KMS-11 (cell line): ENCODE measurements around the gene TNFRSF12A.

Experiments used
- H2AFZ ChIP-seq: fragments of 200-600 bp; sonication (generic); 2 replicates; pipeline ENCODE4 v1.6.1; 2016; ENCODE audit warnings: antibody characterized with exemption, mixed run types, low read depth
- H3K27ac ChIP-seq: fragments of 200-600 bp; sonication (generic); 2 replicates; pipeline ENCODE4 v1.6.1; 2016; ENCODE audit warnings: mild to moderate bottlenecking, mixed run types
- H3K27me3 ChIP-seq: fragments of 200-600 bp; sonication (generic); 2 replicates; pipeline ENCODE4 v1.6.1; 2017; ENCODE audit warnings: mild to moderate bottlenecking, low read depth, mixed run types, moderate library complexity; ENCODE audit not compliant: insufficient read depth
- H3K36me3 ChIP-seq: fragments of 200-600 bp; sonication (generic); 2 replicates; pipeline ENCODE4 v1.6.1; 2017; ENCODE audit warnings: mild to moderate bottlenecking, mixed run types; ENCODE audit not compliant: insufficient read depth
- H3K4me1 ChIP-seq: fragments of 200-600 bp; sonication (generic); 2 replicates; pipeline ENCODE4 v1.6.1; 2016; ENCODE audit warnings: mild to moderate bottlenecking, low read depth, mixed run types; ENCODE audit not compliant: poor library complexity, severe bottlenecking
- H3K4me2 ChIP-seq: fragments of 200-600 bp; sonication (generic); 2 replicates; pipeline ENCODE4 v1.7.0; 2016; ENCODE audit warnings: mild to moderate bottlenecking, mixed run types
- H3K4me3 ChIP-seq: fragments of 200-600 bp; sonication (generic); IDR thresholded peaks from 2 replicates; pipeline ENCODE4 v1.6.1; 2017; ENCODE audit warnings: low read depth, low read length, mixed read lengths; ENCODE audit not compliant: insufficient read depth
- H3K79me2 ChIP-seq: fragments of 200-600 bp; sonication (generic); 2 replicates; pipeline ENCODE4 v1.6.1; 2016; ENCODE audit warnings: low read depth, mixed run types; ENCODE audit not compliant: insufficient read depth
- H3K9ac ChIP-seq: fragments of 200-600 bp; sonication (generic); 2 replicates; pipeline ENCODE4 v1.6.1; 2016; ENCODE audit warnings: mild to moderate bottlenecking, mixed run types
- H4K20me1 ChIP-seq: fragments of 200-600 bp; sonication (generic); 2 replicates; pipeline ENCODE4 v1.6.1; 2016; ENCODE audit warnings: mild to moderate bottlenecking, mixed run types; ENCODE audit not compliant: insufficient read depth
- TF ChIP-seq, protein P1 (sequence below): fragments of 200-600 bp; sonication (generic); conservative IDR thresholded peaks from 2 replicates; pipeline ENCODE4 v1.6.1; 2017; ENCODE audit warnings: low read depth, mild to moderate bottlenecking, antibody characterized with exemption, low read length, moderate library complexity, mixed read lengths

TNFRSF12A gene

DNA sequence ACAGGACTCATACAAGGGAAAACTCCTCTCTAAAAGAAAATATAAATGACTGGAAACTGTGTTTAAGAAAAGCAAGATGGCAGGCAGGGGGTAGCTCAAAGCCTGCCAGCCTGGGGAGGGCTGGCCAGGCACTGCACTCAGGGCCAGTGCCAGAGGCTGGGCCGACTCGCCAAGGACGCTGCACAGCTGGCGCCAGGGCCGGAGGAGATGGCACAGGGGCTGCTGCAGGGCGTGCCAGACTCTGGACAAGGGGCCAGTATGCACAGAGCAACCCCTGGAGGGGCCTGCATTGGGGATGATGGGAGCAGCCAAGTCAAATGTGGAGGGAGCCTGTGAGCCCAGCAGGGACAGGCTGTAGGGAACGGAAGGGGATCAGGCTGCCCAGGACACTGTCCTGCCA is 44.0 kb upstream of the TNFRSF12A start:
- Histone ChIP-seq H3K36me3 (no peaks in the 10 kb centered on the region), H3K9ac (no peak overlapping the region), H3K4me1 (peaks cover 17% of the 10 kb centered on the region), H3K27ac (no peak overlapping the region), H2AFZ (no peak overlapping the region), H3K4me2 (no peak overlapping the region), H3K27me3 (no peaks in the 10 kb centered on the region), H3K79me2 (peaks cover 35% of the 10 kb centered on the region; the same call in 1 of the 2 replicates), H3K4me3 (no peak overlapping the region), H4K20me1 (no peaks in the 10 kb centered on the region)
- TF ChIP-seq, protein P1, sequence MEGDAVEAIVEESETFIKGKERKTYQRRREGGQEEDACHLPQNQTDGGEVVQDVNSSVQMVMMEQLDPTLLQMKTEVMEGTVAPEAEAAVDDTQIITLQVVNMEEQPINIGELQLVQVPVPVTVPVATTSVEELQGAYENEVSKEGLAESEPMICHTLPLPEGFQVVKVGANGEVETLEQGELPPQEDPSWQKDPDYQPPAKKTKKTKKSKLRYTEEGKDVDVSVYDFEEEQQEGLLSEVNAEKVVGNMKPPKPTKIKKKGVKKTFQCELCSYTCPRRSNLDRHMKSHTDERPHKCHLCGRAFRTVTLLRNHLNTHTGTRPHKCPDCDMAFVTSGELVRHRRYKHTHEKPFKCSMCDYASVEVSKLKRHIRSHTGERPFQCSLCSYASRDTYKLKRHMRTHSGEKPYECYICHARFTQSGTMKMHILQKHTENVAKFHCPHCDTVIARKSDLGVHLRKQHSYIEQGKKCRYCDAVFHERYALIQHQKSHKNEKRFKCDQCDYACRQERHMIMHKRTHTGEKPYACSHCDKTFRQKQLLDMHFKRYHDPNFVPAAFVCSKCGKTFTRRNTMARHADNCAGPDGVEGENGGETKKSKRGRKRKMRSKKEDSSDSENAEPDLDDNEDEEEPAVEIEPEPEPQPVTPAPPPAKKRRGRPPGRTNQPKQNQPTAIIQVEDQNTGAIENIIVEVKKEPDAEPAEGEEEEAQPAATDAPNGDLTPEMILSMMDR: no peak

DNA sequence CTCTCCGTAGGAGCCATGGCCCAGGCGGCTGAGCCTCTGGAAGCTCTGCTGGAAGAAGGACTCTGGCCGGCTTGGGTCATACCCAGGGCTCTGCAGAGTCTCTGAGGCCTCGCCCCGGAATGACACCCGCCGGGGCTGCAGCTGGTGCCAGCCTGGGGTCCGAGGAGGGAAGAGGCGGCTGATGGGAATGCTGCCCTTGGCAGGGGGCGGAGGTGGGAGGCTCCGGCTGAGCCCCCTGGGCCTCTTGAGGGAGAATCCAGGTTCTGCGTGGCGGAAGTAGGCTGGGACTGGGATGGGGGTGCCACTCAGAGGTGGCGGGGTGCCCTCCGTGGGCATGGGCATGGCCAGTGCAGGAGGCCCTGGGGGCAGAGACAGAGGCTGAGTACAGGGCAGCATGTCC is 43.5 kb upstream of the TNFRSF12A start:
- H2AFZ ChIP-seq: no peak overlapping the region
- H3K4me3 ChIP-seq: no peak overlapping the region
- H3K9ac ChIP-seq: no peak overlapping the region
- peaks cover 32% of the 10 kb centered on the region; the same call in 1 of the 2 replicates for H3K79me2 ChIP-seq
- H3K36me3 ChIP-seq: no peaks in the 10 kb centered on the region
- no peaks in the 10 kb centered on the region for H4K20me1 ChIP-seq
- H3K27ac ChIP-seq: no peak overlapping the region
- H3K4me2 ChIP-seq: no peak overlapping the region
- H3K27me3 ChIP-seq: no peaks in the 10 kb centered on the region
- H3K4me1 ChIP-seq: peaks cover 17% of the 10 kb centered on the region
- TF ChIP-seq, protein P1: no peak

DNA sequence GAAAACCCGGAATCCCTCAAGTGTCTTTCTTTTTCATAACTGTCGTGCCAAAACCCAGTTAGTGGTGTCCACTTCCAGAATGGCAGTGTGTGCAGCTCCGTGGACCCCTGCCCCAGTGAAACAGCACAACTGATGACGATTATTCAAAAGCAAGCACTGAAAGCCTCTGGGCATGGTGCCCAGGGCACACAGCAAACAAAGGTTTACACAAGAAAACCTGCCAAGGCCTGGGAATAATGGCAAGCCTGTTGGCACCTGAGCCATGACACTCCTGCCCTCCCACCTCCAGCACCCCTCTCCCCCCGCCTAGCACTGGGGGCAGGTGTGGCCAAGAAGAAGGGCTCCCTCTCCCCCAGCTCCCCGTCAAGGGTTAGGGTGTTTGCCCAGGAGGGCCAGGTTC is 42.7 kb upstream of the TNFRSF12A start:
- Histone ChIP-seq H3K27me3 (no peaks in the 10 kb centered on the region), H3K4me3 (no peak overlapping the region), H3K4me1 (peaks cover 17% of the 10 kb centered on the region), H3K9ac (no peak overlapping the region), H4K20me1 (no peaks in the 10 kb centered on the region), H3K27ac (no peak overlapping the region), H3K36me3 (no peaks in the 10 kb centered on the region), H3K4me2 (no peak overlapping the region), H3K79me2 (peaks cover 32% of the 10 kb centered on the region; the same call in 1 of the 2 replicates), H2AFZ (no peak overlapping the region)
- TF ChIP-seq, protein P1: no peak

DNA sequence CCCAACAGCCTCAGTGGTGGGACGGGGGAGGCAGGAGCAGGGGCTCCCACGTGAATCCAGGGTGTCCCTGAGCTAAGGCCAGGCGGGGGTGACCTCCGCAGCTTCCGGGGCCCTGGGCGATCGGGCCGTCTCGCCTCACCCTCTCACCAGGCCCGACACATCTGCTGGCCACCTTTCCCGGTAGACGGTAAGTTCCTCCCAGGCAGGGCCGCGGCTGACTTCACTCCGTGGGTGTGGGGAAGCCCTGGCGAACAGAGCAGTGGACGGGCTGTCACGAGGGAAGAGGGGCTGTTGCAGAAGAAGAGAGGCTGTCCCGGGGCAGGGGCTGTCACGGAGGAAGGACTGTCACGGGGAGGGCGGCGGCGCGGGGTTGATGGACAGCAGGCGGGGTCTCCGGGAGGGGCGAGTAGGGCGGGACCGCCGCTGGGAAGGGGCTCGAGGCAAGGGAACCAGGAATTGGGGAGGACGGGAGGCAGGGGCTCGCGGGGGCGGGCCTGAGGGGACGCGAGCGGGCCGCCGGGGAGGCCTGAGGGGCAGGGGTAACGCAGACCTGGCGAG is 40.4 kb upstream of the TNFRSF12A start:
- Histone ChIP-seq H3K4me1 (peaks cover 36% of the 10 kb centered on the region), H3K4me3 (peak overlapping the region; percentile 16), H3K9ac (peak overlapping the region; percentile 87), H3K4me2 (peak overlapping the region; percentile 75), H2AFZ (peak overlapping the region; percentile 64), H3K36me3 (no peaks in the 10 kb centered on the region), H3K27me3 (peaks cover 11% of the 10 kb centered on the region), H4K20me1 (no peaks in the 10 kb centered on the region), H3K27ac (peak overlapping the region; percentile 38), H3K79me2 (peaks cover 32% of the 10 kb centered on the region; the same call in 1 of the 2 replicates)
- TF ChIP-seq, protein P1: no peak
